Neural progenitor cell (in vitro differentiated cells): ENCODE results near the gene TECTB.

ENCODE experiments used
- CTCF ChIP-seq: fragments of 200-600 bp; sonication (generic); IDR thresholded peaks from 2 replicates; pipeline ENCODE4 v1.5.1; 2017; ENCODE audit warnings: antibody characterized with exemption, mild to moderate bottlenecking
- EZH2 ChIP-seq: fragments of 200-600 bp; sonication (generic); IDR thresholded peaks from 2 replicates; pipeline ENCODE4 v1.6.1; 2017; ENCODE audit warnings: antibody characterized with exemption, mild to moderate bottlenecking, moderate library complexity
- EZH2phosphoT487 ChIP-seq: fragments of 200-600 bp; sonication (generic); IDR thresholded peaks from 2 replicates; pipeline ENCODE4 v1.6.1; 2017; ENCODE audit warnings: antibody characterized with exemption

- no peak for TF ChIP-seq CTCF
- no peak for TF ChIP-seq EZH2
- TF ChIP-seq EZH2phosphoT487 = no peak
Measured at GRCh38 chr10:112287844-112288243, 4.6 kb downstream of the TECTB start.
